Measurements from ENCODE around the gene UTP15. TPM values are rescaled to one million over a fixed set of nuclear protein-coding genes. Genes with fewer than 3 reads are reported as not detected.

The UTP15 gene
- total and polyA plus RNA-seq, 10 of the 15 experiments (the other 5 are each of a cell fraction or from before 2014, with no cell fraction given) = 22.5 to 39.4 (median 29.6) TPM

DNA sequence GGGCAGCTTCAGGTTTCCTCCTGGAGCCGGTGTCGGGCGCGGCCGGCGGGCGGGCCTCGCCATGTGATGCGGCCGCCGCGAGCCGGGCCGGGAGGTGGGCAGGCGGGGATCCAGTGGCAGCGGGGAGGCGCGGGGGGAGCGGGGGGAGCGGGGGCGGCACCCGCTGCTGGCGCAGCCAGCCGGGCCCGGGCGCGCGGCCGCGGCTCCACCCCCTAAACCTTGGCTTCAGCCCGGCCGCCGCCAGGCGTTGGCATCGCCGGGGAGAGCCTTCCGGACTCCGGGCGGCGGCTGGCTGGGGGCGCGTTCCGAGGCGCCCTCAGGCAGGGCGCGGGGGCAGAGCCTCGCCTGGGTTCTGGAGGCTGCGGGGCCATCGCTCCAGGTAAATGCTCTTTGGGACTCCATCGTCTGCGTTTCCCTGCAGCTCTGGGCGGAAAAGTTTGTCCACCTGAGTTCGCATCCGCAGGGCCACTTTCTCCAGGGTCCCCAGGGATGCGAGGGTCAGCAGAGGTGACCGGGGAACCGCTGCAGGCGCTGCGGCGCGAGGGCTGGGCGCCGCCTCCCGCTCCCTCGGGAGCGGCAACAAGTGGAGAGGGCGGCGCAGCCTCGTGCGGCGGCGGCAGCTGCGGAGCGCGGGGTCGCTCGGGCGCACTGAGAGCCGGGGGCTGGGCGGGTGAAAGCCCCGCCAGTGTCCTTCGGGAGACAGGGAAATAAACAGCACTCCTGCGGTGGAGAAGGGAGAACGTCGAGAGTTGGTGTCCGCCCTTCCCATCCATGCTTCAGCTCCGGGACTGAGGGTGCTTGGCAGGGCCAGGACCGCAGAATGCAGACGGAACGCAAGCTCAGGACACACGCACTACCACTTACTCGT, 60.6 kb downstream of the UTP15 start, which contains the start of gene ARHGEF28 (continued):
- TF ChIP-seq, protein P1, sequence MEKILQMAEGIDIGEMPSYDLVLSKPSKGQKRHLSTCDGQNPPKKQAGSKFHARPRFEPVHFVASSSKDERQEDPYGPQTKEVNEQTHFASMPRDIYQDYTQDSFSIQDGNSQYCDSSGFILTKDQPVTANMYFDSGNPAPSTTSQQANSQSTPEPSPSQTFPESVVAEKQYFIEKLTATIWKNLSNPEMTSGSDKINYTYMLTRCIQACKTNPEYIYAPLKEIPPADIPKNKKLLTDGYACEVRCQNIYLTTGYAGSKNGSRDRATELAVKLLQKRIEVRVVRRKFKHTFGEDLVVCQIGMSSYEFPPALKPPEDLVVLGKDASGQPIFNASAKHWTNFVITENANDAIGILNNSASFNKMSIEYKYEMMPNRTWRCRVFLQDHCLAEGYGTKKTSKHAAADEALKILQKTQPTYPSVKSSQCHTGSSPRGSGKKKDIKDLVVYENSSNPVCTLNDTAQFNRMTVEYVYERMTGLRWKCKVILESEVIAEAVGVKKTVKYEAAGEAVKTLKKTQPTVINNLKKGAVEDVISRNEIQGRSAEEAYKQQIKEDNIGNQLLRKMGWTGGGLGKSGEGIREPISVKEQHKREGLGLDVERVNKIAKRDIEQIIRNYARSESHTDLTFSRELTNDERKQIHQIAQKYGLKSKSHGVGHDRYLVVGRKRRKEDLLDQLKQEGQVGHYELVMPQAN (conservative IDR thresholded peaks at IDR 0.05) = 0 out of 2 replicates have a peak, but pooled peaks have one; percentile 1
- TF ChIP-seq MYB (IDR thresholded peaks at IDR 0.05; ENCODE audit: borderline replicate concordance, low read depth, low read length) (no peak), LARP7 (IDR thresholded peaks at IDR 0.05) (peak; percentile 39; the same call in 1 of the 2 replicates)

DNA sequence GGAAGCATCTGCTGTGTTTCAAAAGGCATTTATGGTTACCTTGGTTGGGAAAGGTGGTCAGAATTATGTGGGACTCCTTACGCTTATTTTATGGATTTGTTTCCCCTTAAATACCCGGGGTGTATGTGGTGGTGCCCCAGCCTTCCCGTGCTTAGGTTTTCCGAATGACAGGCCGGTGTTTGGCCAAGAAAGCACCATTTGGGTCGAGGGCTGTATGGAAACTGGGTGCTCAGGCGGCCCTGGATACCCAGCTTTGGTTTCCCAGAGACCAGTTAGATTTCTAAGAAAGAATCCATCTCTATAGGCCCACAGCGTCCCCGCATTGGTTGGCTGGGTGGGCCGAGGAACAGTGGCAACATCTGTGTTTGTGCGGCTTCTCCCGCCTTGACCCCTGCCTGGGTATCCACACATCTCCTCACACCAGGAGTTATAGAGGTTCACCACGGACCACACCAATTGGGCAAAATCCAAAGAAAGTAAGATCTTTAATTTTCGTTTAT, 61.3 kb downstream of the UTP15 start:
- Histone ChIP-seq H3K27me3 (replicated peaks in 1 of 2; ENCODE audit: control insufficient read depth in 2 of 2, insufficient read depth in 2 of 2, low read length in 1 of 2) (peaks cover 0 to 5% of the 10 kb centered on the region in 2 experiments; a peak in 2 of 4 replicates), H3K4me1 (ENCODE audit: control insufficient read depth, insufficient read depth, low read length) (no peaks in the 10 kb centered on the region), H3K9me3 (replicated peaks; ENCODE audit: control insufficient read depth, insufficient read depth, low read length) (no peaks in the 10 kb centered on the region), H3K27ac (ENCODE audit: control insufficient read depth, insufficient read depth) (no peak overlapping the region), H3K36me3 (ENCODE audit: control insufficient read depth in 2 of 2, insufficient read depth in 2 of 2, low read length in 1 of 2) (no peaks in the 10 kb centered on the region), H3K9ac (ENCODE audit: control insufficient read depth, insufficient read depth, low read length) (no peak overlapping the region), H3K4me2 (ENCODE audit: control insufficient read depth, insufficient read depth) (peak overlapping the region; percentile 80; the same call in 1 of the 2 replicates), H4K20me1 (ENCODE audit: control insufficient read depth, insufficient read depth) (no peaks in the 10 kb centered on the region), H3K79me2 (ENCODE audit: control insufficient read depth, insufficient read depth, low read length) (no peaks in the 10 kb centered on the region), H2AFZ (ENCODE audit: control insufficient read depth, low read depth, low read length) (no peak overlapping the region), H3K4me3 (peak overlapping the region; percentile 71)
- BruUV-seq (replicated peaks) = no TSS peak
- ChIA-PET RAD21 (ENCODE audit: unreplicated experiment) (interaction anchor here (1.3 to 4.4 kb wide), 5 partner anchors 36 to 66 kb away, joined by 4 to 32 read pairs (median 4); no protein-coding TSS in a partner anchor), CTCF (interaction anchor here (0.7 to 1.5 kb wide), 2 partner anchors 14 to 67 kb away, joined by 3 read pairs; no protein-coding TSS in a partner anchor), POLR2A (interaction anchor here (1.1 to 1.3 kb wide), 2 partner anchors 14 to 36 kb away, joined by 3 to 4 read pairs; no protein-coding TSS in a partner anchor), SMC1A (ENCODE audit: uncharacterized antibody, unreplicated experiment) (interaction anchor here (1.0 to 1.7 kb wide), 7 partner anchors 8 to 47 kb away, joined by 3 to 5 read pairs (median 4); no protein-coding TSS in a partner anchor)
- intact Hi-C loops (cut with micrococcal nuclease; ENCODE audit: unreplicated experiment) (no loop called here), in situ Hi-C loops (cut with MboI) (no loop called here)
- WGBS (ENCODE audit: insufficient coverage, insufficient replicate concordance, low lambda C conversion rate, missing lambda C conversion rate) = 59% methylated on average over 14 of the region's 14 CpGs
- DNase-seq (ENCODE audit: low read depth, low spot score) (no peak), FAIRE-seq (no peak), ATAC-seq (no peak)
- no peak for TF ChIP-seq MTA3 (IDR thresholded peaks at IDR 0.05; ENCODE audit: borderline replicate concordance, low read length)
- TF ChIP-seq NR2C2 (IDR thresholded peaks at IDR 0.05; ENCODE audit: borderline replicate concordance, control insufficient read depth, insufficient read length, low read depth) = no peak
- TF ChIP-seq EED (IDR thresholded peaks at IDR 0.05; ENCODE audit: low read depth) = no peak
- TF ChIP-seq, protein P2, sequence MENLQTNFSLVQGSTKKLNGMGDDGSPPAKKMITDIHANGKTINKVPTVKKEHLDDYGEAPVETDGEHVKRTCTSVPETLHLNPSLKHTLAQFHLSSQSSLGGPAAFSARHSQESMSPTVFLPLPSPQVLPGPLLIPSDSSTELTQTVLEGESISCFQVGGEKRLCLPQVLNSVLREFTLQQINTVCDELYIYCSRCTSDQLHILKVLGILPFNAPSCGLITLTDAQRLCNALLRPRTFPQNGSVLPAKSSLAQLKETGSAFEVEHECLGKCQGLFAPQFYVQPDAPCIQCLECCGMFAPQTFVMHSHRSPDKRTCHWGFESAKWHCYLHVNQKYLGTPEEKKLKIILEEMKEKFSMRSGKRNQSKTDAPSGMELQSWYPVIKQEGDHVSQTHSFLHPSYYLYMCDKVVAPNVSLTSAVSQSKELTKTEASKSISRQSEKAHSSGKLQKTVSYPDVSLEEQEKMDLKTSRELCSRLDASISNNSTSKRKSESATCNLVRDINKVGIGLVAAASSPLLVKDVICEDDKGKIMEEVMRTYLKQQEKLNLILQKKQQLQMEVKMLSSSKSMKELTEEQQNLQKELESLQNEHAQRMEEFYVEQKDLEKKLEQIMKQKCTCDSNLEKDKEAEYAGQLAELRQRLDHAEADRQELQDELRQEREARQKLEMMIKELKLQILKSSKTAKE (IDR thresholded peaks at IDR 0.05; ENCODE audit: low read depth, poor library complexity, severe bottlenecking) = no peak
- no peak for TF ChIP-seq EZH2 (IDR thresholded peaks at IDR 0.05; ENCODE audit: borderline replicate concordance, control insufficient read depth, low read depth, low read length)
- TF ChIP-seq BRCA1 (IDR thresholded peaks at IDR 0.05; ENCODE audit: low read depth, low read length) = no peak

All from GM12878 (cell line).